C4-2B (cell line): ENCODE data around the gene PRICKLE4.

Experiments used
- CTCF ChIP-seq: fragments of 450-650 bp; conservative IDR thresholded peaks from 2 replicates; pipeline ENCODE4 v1.5.1; 2017; ENCODE audit warnings: mild to moderate bottlenecking
- ZFX ChIP-seq: fragments of 450-650 bp; IDR thresholded peaks from 2 replicates; pipeline ENCODE4 v1.6.1; 2017

DNA sequence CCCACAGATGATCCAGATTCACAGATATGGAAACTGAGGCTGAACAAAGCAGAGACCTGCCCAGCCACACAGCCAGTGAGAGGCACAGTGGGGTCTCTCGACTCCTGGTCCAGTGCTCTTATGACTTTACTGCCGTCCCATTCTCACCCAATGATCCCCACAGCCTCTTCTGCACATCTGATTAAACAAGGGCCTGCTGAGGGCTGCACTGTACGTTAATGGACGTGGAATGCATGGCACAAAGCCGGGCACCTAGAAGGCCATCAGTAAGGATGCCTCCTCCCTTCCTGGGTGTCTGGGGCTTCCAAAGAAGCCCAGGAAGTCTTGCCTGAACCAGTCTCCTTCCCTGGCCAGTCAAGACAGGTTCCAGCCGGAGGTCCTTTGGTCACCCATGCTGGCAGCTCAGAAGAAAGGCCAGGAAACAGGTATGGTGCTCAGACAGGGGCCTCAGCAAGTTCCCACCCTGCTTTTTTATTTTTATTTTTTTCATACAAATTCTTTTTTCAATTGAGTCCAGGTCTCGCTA is 49.0 kb upstream of the PRICKLE4 start:
- TF ChIP-seq CTCF = no peak
- TF ChIP-seq ZFX = no peak
